Measurements from ENCODE around the gene PIP4K2A. TPM values are rescaled to one million over a fixed set of nuclear protein-coding genes. Genes with fewer than 3 reads are reported as not detected.

The PIP4K2A gene
- total and polyA plus RNA-seq, 2 of the 13 experiments (the other 11 are each of a cell fraction or from before 2014, with no cell fraction given), result 9.1 to 22.6 TPM

GRCh38 chr10:22564060-22564459 lies 150.3 kb downstream of the PIP4K2A start:
- TF ChIP-seq RFX1 (IDR thresholded peaks at IDR 0.05), result no peak
- no peak for TF ChIP-seq ZKSCAN1 (IDR thresholded peaks at IDR 0.05; ENCODE audit: low read length)
- TF ChIP-seq ATRX (CRISPR knock-in tag; IDR thresholded peaks at IDR 0.05; ENCODE audit: borderline replicate concordance), result no peak
- intact Hi-C loops (cut with micrococcal nuclease; ENCODE audit: unreplicated experiment), result no loop called here
- Histone ChIP-seq H3K36me3 (replicated peaks in 1 of 2; ENCODE audit: control insufficient read depth in 1 of 2, insufficient read depth in 2 of 2, low read length in 2 of 2) (peaks cover 3 to 25% of the 10 kb centered on the region in 2 experiments; a peak in 3 of 5 replicates), H3K9ac (ENCODE audit: insufficient read depth, low read depth, low read length) (no peak overlapping the region), H3K9me3 (ENCODE audit: low read length) (no peaks in the 10 kb centered on the region), H3K4me3 (replicated peaks in 1 of 3; ENCODE audit: insufficient read depth in 1 of 3, low read depth in 2 of 3, low read length in 3 of 3) (no peak overlapping the region), H3K4me1 (ENCODE audit: insufficient read depth, low read length) (no peaks in the 10 kb centered on the region), H3K4me2 (ENCODE audit: low read depth, low read length) (no peak overlapping the region), H3K79me2 (ENCODE audit: insufficient read depth, low read length) (no peaks in the 10 kb centered on the region), H4K20me1 (ENCODE audit: insufficient read depth, low read length) (no peaks in the 10 kb centered on the region), H3K27me3 (ENCODE audit: control insufficient read depth in 1 of 2, insufficient read depth in 2 of 2, low read length in 2 of 2) (no peaks in the 10 kb centered on the region), H2AFZ (ENCODE audit: low read length) (no peak overlapping the region), H3K27ac (ENCODE audit: extremely low read length, insufficient read depth, low read length) (no peak overlapping the region)
- ATAC-seq, result no peak
- ChIA-PET POLR2A (no interaction called here), CTCF (ENCODE audit: low intra/inter-chr PET ratio, low total read pairs) (no interaction called here)
- BruUV-seq (replicated peaks), result no TSS peak
- 96% methylated on average over 5 of the region's 5 CpGs for WGBS (ENCODE audit: low lambda C conversion rate)
- no peak for DNase-seq (ENCODE audit: low spot score)
- in situ Hi-C loops (cut with HindIII; ENCODE audit: extremely low pct_ligation_motif_present, low pct_unique_long_range_greater_than_20kb), result loop anchor here (25.0 kb wide), 1 partner anchor 577 kb away; no protein-coding TSS in a partner anchor
- no peak for FAIRE-seq

GRCh38 chr10:22561909-22562308 lies 152.5 kb downstream of the PIP4K2A start:
- Histone ChIP-seq H3K9ac (ENCODE audit: insufficient read depth, low read depth, low read length) (no peak overlapping the region), H2AFZ (ENCODE audit: low read length) (no peak overlapping the region), H3K4me3 (replicated peaks in 1 of 3; ENCODE audit: insufficient read depth in 1 of 3, low read depth in 2 of 3, low read length in 3 of 3) (no peak overlapping the region), H3K9me3 (ENCODE audit: low read length) (no peaks in the 10 kb centered on the region), H3K36me3 (replicated peaks in 1 of 2; ENCODE audit: control insufficient read depth in 1 of 2, insufficient read depth in 2 of 2, low read length in 2 of 2) (peaks cover 1 to 12% of the 10 kb centered on the region in 2 experiments; a peak in 3 of 5 replicates), H4K20me1 (ENCODE audit: insufficient read depth, low read length) (no peaks in the 10 kb centered on the region), H3K79me2 (ENCODE audit: insufficient read depth, low read length) (no peaks in the 10 kb centered on the region), H3K27me3 (ENCODE audit: control insufficient read depth in 1 of 2, insufficient read depth in 2 of 2, low read length in 2 of 2) (no peaks in the 10 kb centered on the region), H3K4me1 (ENCODE audit: insufficient read depth, low read length) (no peaks in the 10 kb centered on the region), H3K27ac (ENCODE audit: extremely low read length, insufficient read depth, low read length) (no peak overlapping the region), H3K4me2 (ENCODE audit: low read depth, low read length) (no peak overlapping the region)
- FAIRE-seq, result no peak
- ChIA-PET POLR2A (no interaction called here), CTCF (ENCODE audit: low intra/inter-chr PET ratio, low total read pairs) (no interaction called here)
- no TSS peak for BruUV-seq (replicated peaks)
- intact Hi-C loops (cut with micrococcal nuclease; ENCODE audit: unreplicated experiment) (no loop called here), in situ Hi-C loops (cut with HindIII; ENCODE audit: extremely low pct_ligation_motif_present, low pct_unique_long_range_greater_than_20kb) (loop anchor here (25.0 kb wide), 1 partner anchor 575 kb away; no protein-coding TSS in a partner anchor)
- no peak for DNase-seq (ENCODE audit: low spot score)
- 97% methylated on average over 5 of the region's 5 CpGs for WGBS (ENCODE audit: low lambda C conversion rate)
- ATAC-seq, result no peak
- TF ChIP-seq SNAPC5 (CRISPR knock-in tag; IDR thresholded peaks at IDR 0.05; ENCODE audit: borderline replicate concordance) (no peak), ARID3A (IDR thresholded peaks at IDR 0.05; ENCODE audit: low read depth, low read length) (no peak), MLX (CRISPR knock-in tag; IDR thresholded peaks at IDR 0.05) (no peak), CHD2 (IDR thresholded peaks at IDR 0.05; ENCODE audit: low read depth, low read length) (no peak), RFXANK (CRISPR knock-in tag; IDR thresholded peaks at IDR 0.05) (no peak), BRCA1 (CRISPR knock-in tag; IDR thresholded peaks at IDR 0.05) (no peak), GMEB1 (CRISPR knock-in tag; IDR thresholded peaks at IDR 0.05; ENCODE audit: borderline replicate concordance) (no peak), TRAFD1 (CRISPR knock-in tag; IDR thresholded peaks at IDR 0.05; ENCODE audit: borderline replicate concordance) (no peak), ZNF335 (CRISPR knock-in tag; IDR thresholded peaks at IDR 0.05) (no peak), NONO (IDR thresholded peaks at IDR 0.05) (no peak), NONO (CRISPR knock-in tag; conservative IDR thresholded peaks at IDR 0.05) (no peak)
